Testis (tissue), 3 donors: ENCODE results near the gene PRKAG2. TPM values are rescaled to one million over a fixed set of nuclear protein-coding genes. Genes with fewer than 3 reads are reported as not detected.
"Not testable (repeated sequence)": the region's sequence is repeated elsewhere in the genome, so short reads cannot be mapped to it uniquely, and the experiment has no call there.

ENCODE experiments used
- DNase-seq: peaks from one replicate; pipeline ENCODE4 v3.0.0-alpha.2; 2019
- H3K27ac ChIP-seq, 2 donors: fragments of 200-600 bp; sonication (generic); one replicate each; pipeline ENCODE4 v1.5.1; 2019
- H3K27me3 ChIP-seq: fragments of 200-600 bp; sonication (generic); one replicate; pipeline ENCODE4 v1.5.1; 2019
- H3K36me3 ChIP-seq: fragments of 200-600 bp; sonication (generic); one replicate; pipeline ENCODE4 v1.5.1; 2017; ENCODE audit warnings: low read depth; ENCODE audit errors: missing control alignments
- H3K4me1 ChIP-seq: fragments of 200-600 bp; sonication (generic); one replicate; pipeline ENCODE4 v1.5.1; 2019
- H3K4me3 ChIP-seq, 2 donors: fragments of 200-600 bp; sonication (generic); one replicate each; pipeline ENCODE4 v1.5.1; 2017 to 2019
- H3K9me3 ChIP-seq: fragments of 200-600 bp; sonication (generic); one replicate; pipeline ENCODE4 v1.5.1; 2017
- CTCF ChIP-seq, 3 experiments: fragments of 450-650 bp in 2 of 3; fragments of 200-600 bp in 1 of 3; sonication (generic) in 1 of 3; IDR thresholded peaks; one replicate each; pipeline ENCODE4 v1.5.1; 2016 to 2019; ENCODE audit warnings: antibody characterized with exemption in 3 of 3, mild to moderate bottlenecking in 2 of 3, moderate library complexity in 1 of 3
- POLR2A ChIP-seq: fragments of 450-650 bp; IDR thresholded peaks from one replicate; pipeline ENCODE4 v1.6.1; 2017; ENCODE audit warnings: antibody characterized with exemption, mild to moderate bottlenecking, moderate library complexity
- WGBS, 2 donors: methylation state at CpG; one replicate each; pipeline ENCODE4 v1.1.5; 2018; 5-methylcytosine and 5-hydroxymethylcytosine counted together
- intact Hi-C: fragments of 100-400 bp; cut with DNase I; formaldehyde crosslinking; loops from one replicate; pipeline ENCODE4 v1.15.1; 2023; ENCODE audit warnings: low total_unique reads
- polyA plus RNA-seq: library from polyadenylated mRNA; stranded (reverse); fragments of 350-450 nt; fragmentation: Illumina TruSeq; extraction: RNeasy Lipid Tissue Mini Kit (QIAGEN cat#74804); gene quantifications from one replicate; pipeline ENCODE4 v1.2.3, GENCODE V29; 2014; ENCODE audit warnings: low read depth, low replicate concordance; ENCODE audit not compliant: insufficient read depth
- total RNA-seq, 2 donors: library from RNA; depleted of rRNA; stranded (reverse); fragments of >200 nt; gene quantifications; one replicate each; pipeline ENCODE4 v1.2.3, GENCODE V29; 2016

Gene PRKAG2
- total and polyA plus RNA-seq, 3 donors from 2014 or later: 27.9 to 28.7 (median 28.6) TPM

GRCh38 chr7:151918510-151918843 is 41.6 kb upstream of the PRKAG2 start:
- WGBS, 2 donors: 89 to 96% methylated on average over 4 to 5 of the region's 5 CpGs
- DNase-seq: no peak
- intact Hi-C loops: no loop called here

GRCh38 chr7:151917791-151918509 is 41.0 kb upstream of the PRKAG2 start:
- Histone ChIP-seq H3K27me3 (no peaks in the 10 kb centered on the region), H3K36me3 (no peaks in the 10 kb centered on the region), H3K9me3 (no peaks in the 10 kb centered on the region), H3K27ac (no peak overlapping the region), H3K4me1 (no peaks in the 10 kb centered on the region), H3K4me3 (no peak overlapping the region)
- intact Hi-C loops: no loop called here
- no peak for DNase-seq
- 63 to 69% methylated on average over 10 of the region's 10 CpGs for WGBS, 2 donors
- TF ChIP-seq POLR2A: no peak
- TF ChIP-seq CTCF (IDR thresholded peaks at IDR 0.05): no peak

More at GRCh38 chr7:151918510-151918843, 41.6 kb upstream of the PRKAG2 start:
- Histone ChIP-seq H3K4me3 (no peak overlapping the region), H3K9me3 (no peaks in the 10 kb centered on the region), H3K36me3 (no peaks in the 10 kb centered on the region), H3K27ac (no peak overlapping the region), H3K4me1 (no peaks in the 10 kb centered on the region), H3K27me3 (no peaks in the 10 kb centered on the region)
- TF ChIP-seq CTCF (IDR thresholded peaks at IDR 0.05) (no peak), POLR2A (no peak)

GRCh38 chr7:151914051-151914450 is 37.1 kb upstream of the PRKAG2 start:
- TF ChIP-seq POLR2A: no peak
- no peak for TF ChIP-seq CTCF (IDR thresholded peaks at IDR 0.05)
- Histone ChIP-seq H3K9me3 (no peaks in the 10 kb centered on the region), H3K27ac (no peak overlapping the region), H3K4me3 (no peak overlapping the region), H3K36me3 (no peaks in the 10 kb centered on the region), H3K4me1 (no peaks in the 10 kb centered on the region), H3K27me3 (no peaks in the 10 kb centered on the region)
- no peak for DNase-seq
- WGBS, 2 donors: 91 to 100% methylated on average over 1 of the region's 1 CpG
- intact Hi-C loops: no loop called here

GRCh38 chr7:151910655-151911054 is 33.7 kb upstream of the PRKAG2 start:
- H3K27me3 ChIP-seq, intact Hi-C loops, H3K4me1 ChIP-seq, H3K36me3 ChIP-seq, DNase-seq, H3K27ac ChIP-seq, H3K4me3 ChIP-seq, H3K9me3 ChIP-seq: not testable (repeated sequence)
- WGBS, 2 donors: 91 to 94% methylated on average over 3 of the region's 3 CpGs

- intact Hi-C loops, H3K27ac ChIP-seq, DNase-seq, H3K9me3 ChIP-seq, H3K4me3 ChIP-seq, H3K4me1 ChIP-seq, H3K36me3 ChIP-seq, H3K27me3 ChIP-seq: not testable (repeated sequence)
- WGBS, 2 donors: 77 to 79% methylated on average over 3 of the region's 3 CpGs
Measured at GRCh38 chr7:151907115-151907514, 30.2 kb upstream of the PRKAG2 start.

- Histone ChIP-seq H3K4me3 (no peak overlapping the region), H3K27ac (no peak overlapping the region), H3K4me1 (no peaks in the 10 kb centered on the region), H3K27me3 (no peaks in the 10 kb centered on the region), H3K9me3 (no peaks in the 10 kb centered on the region), H3K36me3 (no peaks in the 10 kb centered on the region)
- 65 to 77% methylated on average over 5 of the region's 5 CpGs for WGBS, 2 donors
- no peak for DNase-seq
- intact Hi-C loops: no loop called here
- no peak for TF ChIP-seq POLR2A
- no peak for TF ChIP-seq CTCF (IDR thresholded peaks at IDR 0.05)
Measured at GRCh38 chr7:151905766-151906165, 28.9 kb upstream of the PRKAG2 start.
